ENCODE data around the gene SAMD5.

Gene SAMD5

GRCh38 chr6:147522597-147522996 is 14.1 kb downstream of the SAMD5 start:
- H3K4me3 ChIP-seq (replicated peaks; ENCODE audit: low read depth, low read length), result no peak overlapping the region
- no peak for DNase-seq (ENCODE audit: extremely low read depth, low read depth)
- no peak for TF ChIP-seq CTCF (IDR thresholded peaks at IDR 0.05; ENCODE audit: low read depth, low read length, missing control alignments)

GRCh38 chr6:147525519-147526209 is 17.2 kb downstream of the SAMD5 start:
- no peak overlapping the region for H3K4me3 ChIP-seq (replicated peaks; ENCODE audit: low read depth, low read length)
- no peak for TF ChIP-seq CTCF (IDR thresholded peaks at IDR 0.05; ENCODE audit: low read depth, low read length, missing control alignments)
- no peak for DNase-seq (ENCODE audit: extremely low read depth, low read depth)

GRCh38 chr6:147527197-147527596 is 18.7 kb downstream of the SAMD5 start:
- H3K4me3 ChIP-seq (replicated peaks; ENCODE audit: low read depth, low read length), result no peak overlapping the region
- no peak for DNase-seq (ENCODE audit: extremely low read depth, low read depth)
- TF ChIP-seq CTCF (IDR thresholded peaks at IDR 0.05; ENCODE audit: low read depth, low read length, missing control alignments), result no peak

GRCh38 chr6:147528511-147529145 is 20.1 kb downstream of the SAMD5 start:
- TF ChIP-seq CTCF (IDR thresholded peaks at IDR 0.05; ENCODE audit: low read depth, low read length, missing control alignments), result no peak
- DNase-seq (ENCODE audit: extremely low read depth, low read depth), result no peak
- H3K4me3 ChIP-seq (replicated peaks; ENCODE audit: low read depth, low read length), result no peak overlapping the region

- TF ChIP-seq CTCF (IDR thresholded peaks at IDR 0.05; ENCODE audit: low read depth, low read length, missing control alignments), result no peak
- DNase-seq (ENCODE audit: extremely low read depth, low read depth), result no peak
- H3K4me3 ChIP-seq (replicated peaks; ENCODE audit: low read depth, low read length), result no peak overlapping the region
Measured at GRCh38 chr6:147530132-147531060, 21.9 kb downstream of the SAMD5 start.

GRCh38 chr6:147531321-147531720 is 22.8 kb downstream of the SAMD5 start:
- no peak for DNase-seq (ENCODE audit: extremely low read depth, low read depth)
- no peak for TF ChIP-seq CTCF (IDR thresholded peaks at IDR 0.05; ENCODE audit: low read depth, low read length, missing control alignments)
- no peak overlapping the region for H3K4me3 ChIP-seq (replicated peaks; ENCODE audit: low read depth, low read length)

Data from HFF-Myc (cell line).